Uterine smooth muscle cell (primary cell): Measurements from ENCODE around the gene LUZP1. TPM values are rescaled to one million over a fixed set of nuclear protein-coding genes. Genes with fewer than 3 reads are reported as not detected.

ENCODE experiments used
- total RNA-seq: library from RNA; depleted of rRNA; stranded (reverse); fragments of >200 nt; gene quantifications from 2 replicates; pipeline ENCODE4 v1.2.3, GENCODE V29; 2014

The LUZP1 gene
- total RNA-seq = 17.0 and 19.5 TPM in 2 replicates

DNA sequence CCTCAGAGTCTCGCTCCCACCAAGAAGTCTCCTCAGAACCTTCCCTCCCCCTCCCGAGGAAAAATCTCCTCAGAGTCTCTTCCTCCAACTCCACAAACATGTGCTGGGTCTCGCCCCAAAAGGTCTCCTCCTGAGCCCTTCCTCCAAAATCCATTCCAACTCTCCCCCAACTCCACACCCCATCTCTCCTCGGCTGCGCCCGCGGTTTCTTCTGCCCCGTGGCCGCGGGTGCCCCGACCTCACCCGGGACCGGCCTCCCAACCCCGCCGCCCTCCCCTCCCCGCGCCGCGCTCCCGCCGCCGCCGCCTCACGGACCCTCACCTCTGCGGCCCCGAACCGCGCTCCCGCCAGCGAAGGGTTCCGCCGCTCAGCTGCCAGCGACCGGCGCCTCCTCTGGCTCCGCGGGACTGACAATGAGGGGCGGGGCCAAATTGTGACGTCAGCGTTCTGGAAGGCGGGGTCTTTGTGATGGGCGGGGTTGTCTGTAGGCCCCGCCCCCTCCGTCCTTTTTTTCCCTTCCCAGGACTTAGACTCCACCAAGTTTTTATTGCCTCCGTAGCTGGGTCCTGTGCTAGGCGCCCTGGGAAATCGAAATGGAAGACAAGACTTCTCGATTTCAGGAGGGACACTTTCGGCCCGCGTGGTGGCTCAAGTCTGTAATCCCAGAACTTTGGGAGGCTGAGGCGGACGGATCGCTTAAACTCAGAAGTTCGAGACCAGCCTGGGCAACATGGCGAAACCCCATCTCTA lies at the start of gene LUZP1:
TSS of gene LUZP1 (minus strand) at position 412 of the 750 bp plus-strand sequence.

GRCh38 chr1:23217421-23218115 lies 48.9 kb upstream of the LUZP1 start, which contains the start of gene HTR1D:
Gene HTR1D (minus strand): TSS chr1:23217502. CDS start chr1:23194219, 23,283 bp downstream.

Other genes with a start within 250 kb of the LUZP1 start
- gene LACTBL1, start 196.0 kb downstream of the LUZP1 start, total RNA-seq = not detected in 2 replicates
- not detected in 2 replicates for gene TEX46, start 153.0 kb downstream of the LUZP1 start, total RNA-seq
- 96.7 and 115 TPM in 2 replicates for gene KDM1A, start 149.4 kb downstream of the LUZP1 start, total RNA-seq
- not detected in 2 replicates for gene HTR1D, start 48.6 kb upstream of the LUZP1 start, total RNA-seq
- gene HNRNPR, start 175.4 kb upstream of the LUZP1 start, total RNA-seq = 76.5 and 130 TPM in 2 replicates
- 13.5 and 17.7 TPM in 2 replicates for gene ZNF436, start 201.0 kb upstream of the LUZP1 start, total RNA-seq